Stimulated activated CD8-positive, alpha-beta memory T cell treated with anti-CD3 and anti-CD28 coated beads, Interleukin-15, amount 100 ng/mL, for 48 hours (primary cell): Measurements from ENCODE around the gene C6.
"Not testable (repeated sequence)": the region's sequence is repeated elsewhere in the genome, so short reads cannot be mapped to it uniquely, and the experiment has no call there.

Experiments
- DNase-seq, 2 donors: peaks; one replicate each; pipeline ENCODE4 v3.0.0-alpha.2; 2020; ENCODE audit warnings: low read depth in 2 of 2

The C6 gene

GRCh38 chr5:41199660-41200059, 13.7 kb downstream of the C6 start:
- no peak for DNase-seq

DNA sequence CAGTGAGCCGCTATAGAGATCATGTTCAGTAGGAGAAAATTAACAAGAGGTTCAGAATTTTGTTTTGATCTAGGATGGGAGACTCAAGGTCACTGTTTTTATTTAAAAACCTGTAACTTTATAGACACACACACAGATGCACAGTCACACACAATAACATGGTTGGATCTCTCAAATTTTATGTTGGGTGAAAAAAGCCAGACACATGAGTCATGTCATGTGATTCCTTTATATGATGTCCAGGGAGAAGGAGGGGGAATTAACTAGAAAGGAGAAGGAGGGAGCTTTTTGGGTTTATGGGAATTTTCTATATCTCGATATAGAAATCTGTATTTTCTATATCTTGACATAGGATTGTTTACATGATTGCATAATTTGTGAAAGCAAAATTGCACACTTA, 17.1 kb downstream of the C6 start:
- DNase-seq = no peak

- no peak for DNase-seq
Observed at GRCh38 chr5:41195228-41195627, 18.1 kb downstream of the C6 start.

GRCh38 chr5:41194339-41194738, 19.0 kb downstream of the C6 start:
- no peak for DNase-seq

GRCh38 chr5:41193456-41194205, 19.7 kb downstream of the C6 start:
- DNase-seq = no peak

- no peak for DNase-seq
Observed at GRCh38 chr5:41191249-41191648, 22.1 kb downstream of the C6 start.

DNA sequence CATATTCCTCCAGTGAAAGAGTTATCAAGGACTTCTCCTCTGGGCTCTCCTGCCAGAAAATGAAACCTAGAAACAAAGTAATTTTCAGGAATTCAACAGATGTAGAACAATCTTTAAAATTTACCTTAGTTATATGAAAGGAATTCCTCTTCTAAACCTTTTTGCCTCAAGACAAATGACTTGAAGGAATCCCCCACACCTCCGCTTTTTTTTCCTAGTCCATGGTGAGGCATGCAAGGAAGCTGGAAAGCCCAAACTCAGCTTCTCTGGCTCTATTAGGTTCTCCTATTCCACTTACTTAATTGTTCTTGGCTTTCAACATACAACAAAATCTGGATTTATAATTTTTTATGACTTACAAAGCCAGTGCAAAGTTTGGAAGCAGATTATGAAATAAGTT, 27.2 kb downstream of the C6 start:
- DNase-seq = no peak

GRCh38 chr5:41183331-41183730, 30.0 kb downstream of the C6 start:
- DNase-seq = not testable (repeated sequence)

DNA sequence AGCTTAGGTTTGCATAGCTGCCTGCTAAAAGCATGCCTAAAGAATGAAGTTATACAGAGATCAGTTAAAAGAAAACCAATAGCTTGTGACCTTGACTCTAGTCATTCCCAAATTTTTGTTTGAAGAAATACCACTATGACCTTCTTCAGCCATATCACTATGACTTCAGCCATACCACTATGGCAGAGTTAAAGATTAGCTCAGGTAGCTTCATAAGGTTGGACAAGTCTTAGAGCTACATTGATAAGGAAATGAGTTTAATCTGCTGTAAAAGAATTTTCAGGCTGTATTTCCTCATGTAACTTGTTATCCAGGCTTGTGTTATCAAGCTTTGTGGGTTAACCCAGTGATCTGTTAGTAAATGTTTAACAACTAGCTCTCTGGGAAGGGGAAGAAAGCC, 30.7 kb downstream of the C6 start:
- no peak for DNase-seq

GRCh38 chr5:41181691-41182564, 31.4 kb downstream of the C6 start:
- no peak for DNase-seq

DNA sequence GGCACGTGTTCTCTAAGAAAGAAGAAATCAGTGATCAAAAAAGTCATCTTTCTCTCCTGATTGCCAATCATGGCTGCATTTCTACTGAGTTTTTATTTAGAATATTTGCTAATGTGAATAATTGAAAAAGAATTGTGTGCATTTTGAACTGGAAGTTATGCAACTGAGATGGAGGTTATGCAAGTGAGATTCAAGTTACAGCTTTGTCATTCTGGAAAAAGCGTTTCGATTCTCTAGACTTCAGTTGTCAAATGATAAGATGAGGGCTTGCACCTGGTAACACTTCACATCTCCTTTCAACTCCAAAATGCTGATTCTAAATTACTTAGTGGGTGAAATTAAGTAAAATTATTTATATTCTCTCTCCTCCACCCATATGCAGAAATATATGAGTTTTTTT, 36.4 kb downstream of the C6 start:
- no peak for DNase-seq

- no peak for DNase-seq
Observed at GRCh38 chr5:41172012-41172411, 41.3 kb downstream of the C6 start.

- no peak for DNase-seq
Observed at GRCh38 chr5:41161271-41161670, 52.1 kb downstream of the C6 start.

GRCh38 chr5:41157272-41157894, 55.9 kb downstream of the C6 start:
- no peak for DNase-seq

- DNase-seq = no peak
Observed at GRCh38 chr5:41156739-41157138, 56.6 kb downstream of the C6 start.

- DNase-seq = no peak
Observed at GRCh38 chr5:41154491-41154890, 58.8 kb downstream of the C6 start.

GRCh38 chr5:41151564-41151963, 61.8 kb downstream of the C6 start:
- DNase-seq = no peak

- no peak for DNase-seq
Observed at GRCh38 chr5:41148448-41148847, 64.9 kb downstream of the C6 start.

- no peak for DNase-seq
Observed at GRCh38 chr5:41145306-41145705, 68.0 kb downstream of the C6 start.

GRCh38 chr5:41143131-41143901, 70.0 kb downstream of the C6 start:
- no peak for DNase-seq

DNA sequence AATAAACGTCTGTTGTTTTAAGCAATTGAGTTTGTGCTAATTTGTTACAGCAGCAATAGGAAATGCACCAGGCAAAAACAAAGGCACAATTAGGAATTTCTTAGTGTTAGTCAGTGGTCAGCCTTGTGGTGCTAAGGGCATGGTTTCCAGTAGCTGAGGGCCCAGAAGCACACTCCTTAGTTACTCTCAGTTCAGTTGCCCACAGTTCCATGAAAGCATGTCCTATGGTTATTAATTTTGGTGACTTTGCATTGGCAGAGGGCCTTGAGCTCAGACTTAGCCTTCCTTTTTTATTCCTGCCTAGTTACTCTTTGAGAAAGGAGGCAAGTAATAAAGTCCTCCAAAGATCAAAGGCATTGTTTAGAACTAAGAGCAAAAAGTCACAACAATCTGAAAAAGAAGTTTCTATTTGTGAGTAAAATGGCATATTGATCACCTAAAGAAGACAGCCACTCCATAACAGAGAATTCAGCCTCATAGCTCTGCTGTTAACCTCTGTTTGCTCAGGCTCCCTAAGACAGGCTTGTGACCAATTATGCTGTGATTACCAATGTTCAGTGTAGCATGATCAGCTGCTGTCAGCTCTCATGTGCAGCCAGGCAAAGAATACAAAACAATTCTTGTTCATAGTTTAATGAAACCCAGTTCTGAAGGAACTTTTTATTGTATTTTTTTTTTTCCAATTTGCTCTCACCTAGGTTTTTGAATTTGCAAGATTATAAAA, 85.2 kb downstream of the C6 start:
- no peak for DNase-seq
